ENCODE data around the gene SNAP29.

GRCh38 chr22:20940186-20940651 lies 81.4 kb downstream of the SNAP29 start:
- no peak for TF ChIP-seq CTCF (IDR thresholded peaks at IDR 0.05; ENCODE audit: low read depth, low read length, missing input control)
- no peak for TF ChIP-seq TAF1 (conservative IDR thresholded peaks at IDR 0.05)
- TF ChIP-seq YY1 (IDR thresholded peaks at IDR 0.05): no peak
- no peak for TF ChIP-seq ZBTB33 (IDR thresholded peaks at IDR 0.05)
- TF ChIP-seq RXRA (IDR thresholded peaks at IDR 0.05): no peak
- no peak for TF ChIP-seq JUND (IDR thresholded peaks at IDR 0.05)
- TF ChIP-seq RAD21 (IDR thresholded peaks at IDR 0.05): no peak
- no peak for TF ChIP-seq ATF3 (IDR thresholded peaks at IDR 0.05)
- no peak for TF ChIP-seq MAX (IDR thresholded peaks at IDR 0.05)
- no peak for TF ChIP-seq HNF4G (IDR thresholded peaks at IDR 0.05)
- no peak for TF ChIP-seq REST (IDR thresholded peaks at IDR 0.05)
- no peak for TF ChIP-seq EGR1 (IDR thresholded peaks at IDR 0.05; ENCODE audit: low read depth in 2 of 2)

Data from liver (tissue), 3 donors.